Measurements from ENCODE around the gene ELN.

- TF ChIP-seq, protein P1, sequence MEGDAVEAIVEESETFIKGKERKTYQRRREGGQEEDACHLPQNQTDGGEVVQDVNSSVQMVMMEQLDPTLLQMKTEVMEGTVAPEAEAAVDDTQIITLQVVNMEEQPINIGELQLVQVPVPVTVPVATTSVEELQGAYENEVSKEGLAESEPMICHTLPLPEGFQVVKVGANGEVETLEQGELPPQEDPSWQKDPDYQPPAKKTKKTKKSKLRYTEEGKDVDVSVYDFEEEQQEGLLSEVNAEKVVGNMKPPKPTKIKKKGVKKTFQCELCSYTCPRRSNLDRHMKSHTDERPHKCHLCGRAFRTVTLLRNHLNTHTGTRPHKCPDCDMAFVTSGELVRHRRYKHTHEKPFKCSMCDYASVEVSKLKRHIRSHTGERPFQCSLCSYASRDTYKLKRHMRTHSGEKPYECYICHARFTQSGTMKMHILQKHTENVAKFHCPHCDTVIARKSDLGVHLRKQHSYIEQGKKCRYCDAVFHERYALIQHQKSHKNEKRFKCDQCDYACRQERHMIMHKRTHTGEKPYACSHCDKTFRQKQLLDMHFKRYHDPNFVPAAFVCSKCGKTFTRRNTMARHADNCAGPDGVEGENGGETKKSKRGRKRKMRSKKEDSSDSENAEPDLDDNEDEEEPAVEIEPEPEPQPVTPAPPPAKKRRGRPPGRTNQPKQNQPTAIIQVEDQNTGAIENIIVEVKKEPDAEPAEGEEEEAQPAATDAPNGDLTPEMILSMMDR (conservative IDR thresholded peaks at IDR 0.05 in 1 of 2, IDR thresholded peaks at IDR 0.05 in 1 of 2; ENCODE audit: low read depth in 1 of 2, low read length in 2 of 2): no peak
- no peak for TF ChIP-seq EZH2 (IDR thresholded peaks at IDR 0.05; ENCODE audit: low read length, missing control alignments)
These were observed 75.3 kb downstream of the ELN start for GRCh38 chr7:74103219-74103772.

Data from fibroblast of lung (primary cell).